ENCODE results near the gene CD59.

DNA sequence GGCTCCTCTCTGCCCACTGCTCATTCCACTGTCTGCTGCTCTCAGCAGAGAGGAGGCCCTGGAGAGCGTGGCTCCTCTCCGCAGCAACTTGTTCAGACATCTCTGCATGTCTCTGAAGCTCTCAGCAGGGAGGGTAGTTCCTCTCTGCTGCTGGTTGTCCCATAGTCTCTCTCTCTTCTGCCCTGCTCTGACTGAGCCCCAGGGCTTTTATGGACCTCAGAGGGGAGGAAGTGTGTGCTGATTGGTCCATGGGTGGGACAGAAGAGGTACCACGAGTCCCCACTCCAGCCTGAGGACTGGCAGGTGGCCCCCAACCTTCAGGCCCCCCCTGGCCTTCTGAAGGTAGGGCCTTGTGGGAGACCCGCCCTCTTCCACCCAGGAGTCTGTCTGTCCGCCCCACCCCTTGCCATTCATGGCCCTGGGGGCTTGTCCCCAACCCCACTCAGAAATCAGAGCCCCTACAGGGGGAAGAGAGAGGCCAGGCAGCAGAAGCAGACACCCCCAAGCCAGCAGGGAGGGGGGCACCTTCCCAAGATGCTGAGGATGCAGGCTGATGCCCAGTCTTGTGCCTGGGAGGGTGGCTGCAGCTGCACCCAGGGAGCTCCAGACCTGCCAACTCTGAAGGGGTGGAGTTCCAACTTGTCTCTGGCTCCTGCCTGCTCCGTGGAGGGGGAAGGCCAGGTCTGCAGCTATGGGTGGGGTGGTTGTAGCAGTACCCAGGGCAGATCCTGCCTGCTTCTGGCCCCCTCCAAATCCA, 70.7 kb downstream of the CD59 start:
- TF ChIP-seq ERF (CRISPR knock-in tag; IDR thresholded peaks at IDR 0.05) = no peak
- no peak for TF ChIP-seq U2AF1 (optimal IDR thresholded peaks at IDR 0.05; ENCODE audit: low read depth, low read length)
- TF ChIP-seq, protein P1, sequence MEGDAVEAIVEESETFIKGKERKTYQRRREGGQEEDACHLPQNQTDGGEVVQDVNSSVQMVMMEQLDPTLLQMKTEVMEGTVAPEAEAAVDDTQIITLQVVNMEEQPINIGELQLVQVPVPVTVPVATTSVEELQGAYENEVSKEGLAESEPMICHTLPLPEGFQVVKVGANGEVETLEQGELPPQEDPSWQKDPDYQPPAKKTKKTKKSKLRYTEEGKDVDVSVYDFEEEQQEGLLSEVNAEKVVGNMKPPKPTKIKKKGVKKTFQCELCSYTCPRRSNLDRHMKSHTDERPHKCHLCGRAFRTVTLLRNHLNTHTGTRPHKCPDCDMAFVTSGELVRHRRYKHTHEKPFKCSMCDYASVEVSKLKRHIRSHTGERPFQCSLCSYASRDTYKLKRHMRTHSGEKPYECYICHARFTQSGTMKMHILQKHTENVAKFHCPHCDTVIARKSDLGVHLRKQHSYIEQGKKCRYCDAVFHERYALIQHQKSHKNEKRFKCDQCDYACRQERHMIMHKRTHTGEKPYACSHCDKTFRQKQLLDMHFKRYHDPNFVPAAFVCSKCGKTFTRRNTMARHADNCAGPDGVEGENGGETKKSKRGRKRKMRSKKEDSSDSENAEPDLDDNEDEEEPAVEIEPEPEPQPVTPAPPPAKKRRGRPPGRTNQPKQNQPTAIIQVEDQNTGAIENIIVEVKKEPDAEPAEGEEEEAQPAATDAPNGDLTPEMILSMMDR (IDR thresholded peaks at IDR 0.05 in 2 of 3, conservative IDR thresholded peaks at IDR 0.05 in 1 of 3; ENCODE audit: insufficient read depth in 2 of 3, low read depth in 1 of 3, low read length in 3 of 3) = no peak
- TF ChIP-seq TAF15 (IDR thresholded peaks at IDR 0.05; ENCODE audit: low read depth, low read length) = no peak
- no peak for TF ChIP-seq ESRRA (IDR thresholded peaks at IDR 0.05; ENCODE audit: borderline replicate concordance, low read depth)
- TF ChIP-seq POLR2A (conservative IDR thresholded peaks at IDR 0.05) = no peak
- TF ChIP-seq GTF2F1 (IDR thresholded peaks at IDR 0.05; ENCODE audit: low read depth, low read length) = no peak

Data from K562 (cell line).